ENCODE data around the gene AZU1.
A peak's percentile ranks its signal among the peaks of the same experiment; 100 is the strongest.
"Not testable (repeated sequence)": the region's sequence is repeated elsewhere in the genome, so short reads cannot be mapped to it uniquely, and the experiment has no call there.

The AZU1 gene

DNA sequence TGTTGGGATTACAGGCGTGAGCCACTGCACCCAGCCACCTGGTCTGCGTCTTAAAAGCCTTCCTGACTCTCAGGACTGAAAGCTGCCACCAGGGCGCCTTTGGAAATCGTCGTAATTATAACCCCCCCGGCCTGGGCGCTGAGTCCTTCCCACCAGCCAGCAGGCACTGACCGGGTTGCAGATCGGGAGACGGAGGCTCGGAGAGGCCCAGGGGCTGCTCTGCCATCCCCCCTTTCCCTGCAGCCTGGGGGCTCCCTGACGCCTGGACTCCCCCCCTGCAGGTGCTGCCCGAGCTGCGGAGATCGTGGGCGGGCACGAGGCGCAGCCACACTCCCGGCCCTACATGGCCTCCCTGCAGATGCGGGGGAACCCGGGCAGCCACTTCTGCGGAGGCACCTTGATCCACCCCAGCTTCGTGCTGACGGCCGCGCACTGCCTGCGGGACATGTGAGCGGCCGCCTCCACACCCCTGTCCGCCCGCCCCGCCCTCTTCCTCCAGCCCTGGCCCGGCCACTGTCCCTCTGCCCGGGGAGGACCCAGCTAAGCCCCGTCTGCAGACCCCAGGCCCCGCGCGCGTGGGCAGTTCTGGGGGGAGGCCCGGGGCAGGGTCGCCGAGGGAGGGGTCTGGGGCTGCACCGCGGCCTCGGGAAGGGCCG lies 15.7 kb downstream of the AZU1 start:
- H3K4me3 ChIP-seq (ENCODE audit: low read length), result peak overlapping the region; percentile 36
- whole genome bisulfite sequencing, result 7% methylated on average over 46 of the region's 46 CpGs
- H3K27ac ChIP-seq (ENCODE audit: low read depth, low read length), result no peak overlapping the region
- H3K9me3 ChIP-seq (ENCODE audit: insufficient read depth, low read depth, low read length), result no peaks in the 10 kb centered on the region
- no peaks in the 10 kb centered on the region for H3K36me3 ChIP-seq (ENCODE audit: insufficient read depth, low read length)
- H3K9ac ChIP-seq (ENCODE audit: low read depth, low read length), result no peak overlapping the region
- peaks cover 23% of the 10 kb centered on the region for H3K27me3 ChIP-seq (ENCODE audit: insufficient read depth, low read length)
- H3K4me1 ChIP-seq (ENCODE audit: insufficient read depth, low read length), result no peaks in the 10 kb centered on the region

DNA sequence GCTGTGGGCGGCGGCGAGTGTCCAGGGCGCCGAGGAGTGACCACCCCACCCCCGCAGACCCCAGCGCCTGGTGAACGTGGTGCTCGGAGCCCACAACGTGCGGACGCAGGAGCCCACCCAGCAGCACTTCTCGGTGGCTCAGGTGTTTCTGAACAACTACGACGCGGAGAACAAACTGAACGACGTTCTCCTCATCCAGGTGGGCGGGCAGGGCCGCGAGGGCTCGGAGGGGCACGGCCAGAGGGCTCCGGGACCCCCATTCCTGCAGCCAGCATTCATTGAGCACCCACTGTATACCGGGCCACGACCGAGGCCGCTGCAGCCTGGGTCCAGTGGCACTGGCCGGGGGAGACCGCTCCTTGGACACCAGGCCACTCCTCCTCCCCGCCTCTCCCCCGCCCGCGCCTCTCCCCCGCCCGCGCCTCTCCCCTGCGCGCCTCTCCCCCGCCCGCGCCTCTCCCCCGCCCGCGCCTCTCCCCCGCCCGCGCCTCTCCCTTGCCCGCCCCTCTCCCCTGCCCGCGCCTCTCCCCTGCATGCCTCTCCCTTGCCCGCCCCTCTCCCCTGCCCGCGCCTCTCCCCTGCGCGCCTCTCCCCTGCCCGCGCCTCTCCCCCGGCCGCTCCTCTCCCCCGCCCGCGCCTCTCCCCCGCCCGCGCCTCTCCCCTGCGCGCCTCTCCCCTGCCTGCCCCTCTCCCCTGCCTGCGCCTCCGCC lies 16.4 kb downstream of the AZU1 start:
- WGBS, result 9% methylated on average over 55 of the region's 70 CpGs
- Histone ChIP-seq H3K4me1 (ENCODE audit: insufficient read depth, low read length) (no peaks in the 10 kb centered on the region), H3K9ac (ENCODE audit: low read depth, low read length) (no peak overlapping the region), H3K27me3 (ENCODE audit: insufficient read depth, low read length) (peaks cover 23% of the 10 kb centered on the region), H3K27ac (ENCODE audit: low read depth, low read length) (no peak overlapping the region), H3K9me3 (ENCODE audit: insufficient read depth, low read depth, low read length) (no peaks in the 10 kb centered on the region), H3K36me3 (ENCODE audit: insufficient read depth, low read length) (no peaks in the 10 kb centered on the region), H3K4me3 (ENCODE audit: low read length) (peak overlapping the region; percentile 36)

GRCh38 chr19:844546-844971 lies 16.9 kb downstream of the AZU1 start:
- Histone ChIP-seq H3K36me3 (ENCODE audit: insufficient read depth, low read length) (no peaks in the 10 kb centered on the region), H3K27ac (ENCODE audit: low read depth, low read length) (no peak overlapping the region), H3K9me3 (ENCODE audit: insufficient read depth, low read depth, low read length) (no peaks in the 10 kb centered on the region), H3K4me1 (ENCODE audit: insufficient read depth, low read length) (no peaks in the 10 kb centered on the region), H3K27me3 (ENCODE audit: insufficient read depth, low read length) (peaks cover 23% of the 10 kb centered on the region), H3K4me3 (ENCODE audit: low read length) (no peak overlapping the region), H3K9ac (ENCODE audit: low read depth, low read length) (no peak overlapping the region)
- WGBS, result 59% methylated on average over 11 of the region's 11 CpGs

DNA sequence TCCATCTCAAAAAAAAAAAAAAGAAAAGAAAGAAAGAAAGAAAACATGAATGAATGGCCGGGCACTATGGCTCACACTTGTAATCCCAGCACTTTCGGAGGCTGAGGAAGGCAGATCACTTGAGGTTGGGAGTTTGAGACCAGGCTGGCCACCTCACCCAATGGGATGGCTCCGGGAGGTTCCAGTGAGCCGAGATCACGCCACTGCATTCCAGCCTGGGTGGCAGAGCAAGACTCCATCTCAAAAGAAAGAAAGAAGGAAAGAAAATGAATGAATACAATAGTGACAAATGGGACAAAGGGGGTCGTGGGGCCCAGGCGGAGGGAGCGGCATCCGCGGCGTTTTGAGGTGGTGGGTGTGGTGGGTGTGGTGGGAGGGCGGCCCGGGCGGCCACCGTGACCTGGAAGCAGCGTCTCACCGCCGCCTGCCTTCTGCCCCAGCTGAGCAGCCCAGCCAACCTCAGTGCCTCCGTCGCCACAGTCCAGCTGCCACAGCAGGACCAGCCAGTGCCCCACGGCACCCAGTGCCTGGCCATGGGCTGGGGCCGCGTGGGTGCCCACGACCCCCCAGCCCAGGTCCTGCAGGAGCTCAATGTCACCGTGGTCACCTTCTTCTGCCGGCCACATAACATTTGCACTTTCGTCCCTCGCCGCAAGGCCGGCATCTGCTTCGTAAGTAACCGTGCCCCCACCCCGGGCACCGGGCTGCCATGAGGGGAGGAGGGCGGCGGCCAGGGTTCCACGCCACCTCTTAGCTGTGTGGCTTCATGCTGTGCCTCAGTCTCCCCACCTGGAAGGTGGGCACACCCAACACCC lies 18.3 kb downstream of the AZU1 start:
- H3K36me3 ChIP-seq (ENCODE audit: insufficient read depth, low read length), result no peaks in the 10 kb centered on the region
- no peaks in the 10 kb centered on the region for H3K9me3 ChIP-seq (ENCODE audit: insufficient read depth, low read depth, low read length)
- no peaks in the 10 kb centered on the region for H3K4me1 ChIP-seq (ENCODE audit: insufficient read depth, low read length)
- H3K27ac ChIP-seq (ENCODE audit: low read depth, low read length), result no peak overlapping the region
- no peak overlapping the region for H3K4me3 ChIP-seq (ENCODE audit: low read length)
- peaks cover 23% of the 10 kb centered on the region for H3K27me3 ChIP-seq (ENCODE audit: insufficient read depth, low read length)
- no peak overlapping the region for H3K9ac ChIP-seq (ENCODE audit: low read depth, low read length)
- WGBS, result 83% methylated on average over 37 of the region's 37 CpGs

DNA sequence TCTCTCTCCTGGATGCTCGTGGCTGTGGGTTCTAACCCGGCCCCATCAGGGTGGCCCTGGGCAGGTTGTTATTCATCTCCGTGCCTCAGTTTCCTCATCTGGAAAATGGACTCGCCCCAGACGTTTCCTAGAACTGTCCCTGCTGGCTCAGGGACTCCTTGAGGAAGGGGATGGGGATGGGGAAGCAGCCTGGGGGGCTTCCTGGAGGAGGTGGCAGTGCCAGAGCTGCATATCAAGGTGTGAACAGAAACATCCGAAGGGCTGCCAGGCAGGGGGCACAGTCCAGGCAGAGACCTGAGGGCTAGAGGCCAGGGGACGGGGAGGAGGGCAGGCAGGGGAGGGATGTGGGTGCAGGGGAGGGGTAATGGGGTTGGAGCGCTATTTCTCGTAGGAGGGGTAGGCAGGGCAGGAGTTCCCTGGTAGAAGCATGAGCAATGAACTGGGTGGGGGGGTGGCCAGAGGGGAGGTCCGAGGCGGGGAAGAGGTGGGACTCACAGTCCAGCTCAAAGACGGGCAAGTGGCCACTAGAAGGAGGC lies 20.8 kb downstream of the AZU1 start:
- no peak overlapping the region for H3K4me3 ChIP-seq (ENCODE audit: low read length)
- WGBS, result 68% methylated on average over 12 of the region's 12 CpGs

DNA sequence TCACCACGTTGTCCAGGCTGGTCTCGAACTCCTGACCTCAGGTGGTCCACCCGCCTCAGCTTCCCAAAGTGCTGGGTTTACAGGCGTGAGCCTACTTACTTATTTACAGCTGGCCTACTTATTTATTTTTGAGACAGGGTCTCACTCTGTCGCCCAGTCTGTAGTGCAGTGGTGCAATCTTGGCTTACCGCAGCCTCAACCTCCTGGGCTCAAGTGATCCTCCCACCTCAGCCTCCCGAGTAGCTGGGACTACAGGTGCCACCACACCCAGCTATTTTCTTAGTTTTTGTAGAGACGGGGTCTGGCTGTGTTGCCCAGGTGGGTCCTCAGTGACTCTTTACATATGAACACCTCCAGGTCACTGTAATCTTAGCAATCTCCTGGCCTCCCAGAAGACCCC lies 21.6 kb downstream of the AZU1 start:
- not testable (repeated sequence) for H3K27me3 ChIP-seq (ENCODE audit: insufficient read depth, low read length); H3K36me3 ChIP-seq (ENCODE audit: insufficient read depth, low read length); H3K4me1 ChIP-seq (ENCODE audit: insufficient read depth, low read length); H3K4me3 ChIP-seq (ENCODE audit: low read length); H3K27ac ChIP-seq (ENCODE audit: low read depth, low read length); H3K9ac ChIP-seq (ENCODE audit: low read depth, low read length); H3K9me3 ChIP-seq (ENCODE audit: insufficient read depth, low read depth, low read length)
- 93% methylated on average over 8 of the region's 8 CpGs for WGBS

More for the DNA sequence above, 20.8 kb downstream of the AZU1 start:
- Histone ChIP-seq H3K4me1 (ENCODE audit: insufficient read depth, low read length) (no peaks in the 10 kb centered on the region), H3K27ac (ENCODE audit: low read depth, low read length) (no peak overlapping the region), H3K27me3 (ENCODE audit: insufficient read depth, low read length) (peaks cover 11% of the 10 kb centered on the region), H3K36me3 (ENCODE audit: insufficient read depth, low read length) (no peaks in the 10 kb centered on the region), H3K9ac (ENCODE audit: low read depth, low read length) (no peak overlapping the region), H3K9me3 (ENCODE audit: insufficient read depth, low read depth, low read length) (no peaks in the 10 kb centered on the region)

DNA sequence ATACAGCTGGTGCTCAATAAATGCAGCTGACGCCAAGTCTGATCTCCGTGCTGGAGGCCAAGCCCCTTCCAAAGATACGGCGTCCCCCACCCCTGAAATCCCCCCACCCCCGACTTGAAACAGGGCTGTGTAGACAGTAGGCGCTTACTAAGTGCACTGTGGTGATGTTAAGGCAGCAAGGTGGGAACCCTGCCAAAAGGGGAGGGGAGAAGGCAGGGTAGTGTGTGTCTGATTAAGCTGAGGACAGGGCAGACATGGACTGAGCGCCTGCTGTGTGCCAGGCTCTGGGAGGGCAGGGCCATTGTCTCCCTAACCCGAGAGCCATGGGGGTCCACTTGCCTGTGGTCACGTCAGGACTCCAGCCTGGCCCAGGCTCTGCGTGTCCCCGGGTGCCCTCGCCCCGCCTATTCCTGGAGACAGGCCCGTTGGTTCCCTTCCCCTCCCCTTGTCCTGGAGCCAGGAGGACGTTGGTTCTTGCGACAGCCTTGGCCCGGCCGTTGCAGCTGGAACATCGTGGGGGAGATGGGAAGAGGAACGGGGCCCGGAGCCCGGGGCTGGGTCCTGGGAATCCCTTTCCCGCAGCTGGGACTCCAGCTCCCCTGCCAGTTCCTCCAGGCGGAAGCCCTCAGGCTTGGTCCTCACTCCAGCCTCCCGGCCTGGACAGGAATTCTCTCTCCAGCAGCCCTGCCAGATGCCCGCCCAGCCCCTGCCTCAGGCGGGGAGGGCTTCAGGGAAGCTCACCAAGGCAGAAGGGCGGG lies 22.8 kb downstream of the AZU1 start:
- Histone ChIP-seq H3K9me3 (ENCODE audit: insufficient read depth, low read depth, low read length) (no peaks in the 10 kb centered on the region), H3K4me3 (ENCODE audit: low read length) (no peak overlapping the region), H3K27me3 (ENCODE audit: insufficient read depth, low read length) (no peaks in the 10 kb centered on the region), H3K27ac (ENCODE audit: low read depth, low read length) (no peak overlapping the region), H3K36me3 (ENCODE audit: insufficient read depth, low read length) (no peaks in the 10 kb centered on the region), H3K4me1 (ENCODE audit: insufficient read depth, low read length) (no peaks in the 10 kb centered on the region), H3K9ac (ENCODE audit: low read depth, low read length) (no peak overlapping the region)
- 45% methylated on average over 28 of the region's 28 CpGs for WGBS

DNA sequence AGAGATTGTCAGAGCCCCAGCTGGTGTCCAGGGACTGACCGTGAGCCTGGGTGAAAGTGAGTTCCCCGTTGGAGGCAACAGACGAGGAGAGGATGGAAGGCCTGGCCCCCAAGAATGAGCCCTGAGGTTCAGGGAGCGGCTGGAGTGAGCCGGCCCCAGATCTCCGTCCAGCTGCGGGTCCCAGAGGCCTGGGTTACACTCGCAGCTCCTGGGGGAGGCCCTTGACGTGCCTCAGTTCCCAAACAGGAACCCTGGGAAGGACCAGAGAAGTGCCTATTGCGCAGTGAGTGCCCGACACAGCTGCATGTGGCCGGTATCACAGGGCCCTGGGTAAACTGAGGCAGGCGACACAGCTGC lies 23.3 kb downstream of the AZU1 start:
- 74% methylated on average over 13 of the region's 13 CpGs for WGBS
- H3K27ac ChIP-seq (ENCODE audit: low read depth, low read length), result no peak overlapping the region

GRCh38 chr19:852136-853013 lies 24.7 kb downstream of the AZU1 start, which contains the start of gene ELANE:
TSS of gene ELANE (plus strand) at chr19:852303. CDS start at chr19:852329, 26 bp downstream.
- no peak within 1 kb of the TSS for H3K27ac ChIP-seq (ENCODE audit: low read depth, low read length)
- 87% methylated on average over 55 of the region's 55 CpGs for WGBS
- H3K36me3 ChIP-seq (ENCODE audit: insufficient read depth, low read length), result no peaks in the 10 kb centered on the region
- H3K4me3 ChIP-seq (ENCODE audit: low read length), result no peak within 1 kb of the TSS
- H3K4me1 ChIP-seq (ENCODE audit: insufficient read depth, low read length), result no peaks in the 10 kb centered on the region
- no peaks in the 10 kb centered on the region for H3K9me3 ChIP-seq (ENCODE audit: insufficient read depth, low read depth, low read length)
- no peaks in the 10 kb centered on the region for H3K27me3 ChIP-seq (ENCODE audit: insufficient read depth, low read length)
- H3K9ac ChIP-seq (ENCODE audit: low read depth, low read length), result no peak within 1 kb of the TSS

More for the DNA sequence above, 23.3 kb downstream of the AZU1 start:
- Histone ChIP-seq H3K4me3 (ENCODE audit: low read length) (no peak overlapping the region), H3K9ac (ENCODE audit: low read depth, low read length) (no peak overlapping the region), H3K36me3 (ENCODE audit: insufficient read depth, low read length) (no peaks in the 10 kb centered on the region), H3K9me3 (ENCODE audit: insufficient read depth, low read depth, low read length) (no peaks in the 10 kb centered on the region), H3K27me3 (ENCODE audit: insufficient read depth, low read length) (no peaks in the 10 kb centered on the region), H3K4me1 (ENCODE audit: insufficient read depth, low read length) (no peaks in the 10 kb centered on the region)

- WGBS, result 91% methylated on average over 67 of the region's 67 CpGs
Measured at GRCh38 chr19:853014-853585, 25.5 kb downstream of the AZU1 start.

More at GRCh38 chr19:853014-853585, 25.5 kb downstream of the AZU1 start:
- H3K4me3 ChIP-seq (ENCODE audit: low read length), result no peak overlapping the region
- H3K27ac ChIP-seq (ENCODE audit: low read depth, low read length), result no peak overlapping the region
- H3K9ac ChIP-seq (ENCODE audit: low read depth, low read length), result no peak overlapping the region
- no peaks in the 10 kb centered on the region for H3K4me1 ChIP-seq (ENCODE audit: insufficient read depth, low read length)
- no peaks in the 10 kb centered on the region for H3K9me3 ChIP-seq (ENCODE audit: insufficient read depth, low read depth, low read length)
- H3K36me3 ChIP-seq (ENCODE audit: insufficient read depth, low read length), result no peaks in the 10 kb centered on the region
- H3K27me3 ChIP-seq (ENCODE audit: insufficient read depth, low read length), result no peaks in the 10 kb centered on the region
